NCI-H774 (cell line): ENCODE data around the gene RBMS2.
"Not testable (repeated sequence)": the region's sequence is repeated elsewhere in the genome, so short reads cannot be mapped to it uniquely, and the experiment has no call there.

Experiments
- DNase-seq: peaks from one replicate; lab custom pipeline; 2025; lab: John Stamatoyannopoulos, UW

RBMS2 gene, protein sequence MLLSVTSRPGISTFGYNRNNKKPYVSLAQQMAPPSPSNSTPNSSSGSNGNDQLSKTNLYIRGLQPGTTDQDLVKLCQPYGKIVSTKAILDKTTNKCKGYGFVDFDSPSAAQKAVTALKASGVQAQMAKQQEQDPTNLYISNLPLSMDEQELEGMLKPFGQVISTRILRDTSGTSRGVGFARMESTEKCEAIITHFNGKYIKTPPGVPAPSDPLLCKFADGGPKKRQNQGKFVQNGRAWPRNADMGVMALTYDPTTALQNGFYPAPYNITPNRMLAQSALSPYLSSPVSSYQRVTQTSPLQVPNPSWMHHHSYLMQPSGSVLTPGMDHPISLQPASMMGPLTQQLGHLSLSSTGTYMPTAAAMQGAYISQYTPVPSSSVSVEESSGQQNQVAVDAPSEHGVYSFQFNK

DNA sequence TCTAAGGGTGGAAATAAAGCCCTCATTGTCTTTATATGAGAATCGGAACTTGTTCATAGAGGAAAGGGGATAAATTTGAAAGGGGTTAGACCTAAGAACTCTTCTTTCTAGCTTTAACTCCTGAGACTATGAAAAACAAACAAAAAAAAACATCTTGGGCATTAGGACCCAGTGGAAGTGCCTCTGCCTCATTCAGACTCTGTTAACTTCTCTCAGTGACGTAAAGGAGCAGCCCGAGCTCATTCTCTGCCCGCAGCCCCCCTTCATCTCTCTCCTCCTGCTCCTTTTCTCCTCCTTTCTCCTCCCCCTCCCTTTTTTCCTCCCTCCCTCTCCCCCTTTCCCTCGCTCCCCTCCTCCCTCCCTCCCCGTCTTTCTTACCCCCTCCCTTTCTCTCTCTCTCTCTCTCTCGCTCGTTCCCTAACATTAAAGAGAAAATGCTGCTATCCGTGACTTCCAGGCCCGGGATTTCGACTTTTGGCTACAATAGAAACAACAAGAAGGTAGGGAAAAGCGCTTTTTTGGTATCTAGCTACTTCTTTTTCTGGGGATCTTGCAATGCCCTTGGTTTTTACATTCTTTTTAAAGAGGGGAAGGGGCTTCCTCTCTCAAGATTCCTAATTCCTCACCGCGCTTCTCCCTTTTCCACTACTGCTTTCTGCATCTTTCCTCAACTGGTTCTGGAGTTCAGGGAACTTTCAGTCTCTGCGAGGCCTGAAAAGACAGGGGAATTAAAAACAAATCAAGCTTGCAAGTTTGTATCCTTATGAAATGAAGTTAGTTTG lies at the start of gene RBMS2:
TSS of gene RBMS2 (plus strand) at position 231 of the 782 bp plus-strand sequence. CDS start at position 435, 204 bp downstream.
- peak; percentile 57 for DNase-seq

DNA sequence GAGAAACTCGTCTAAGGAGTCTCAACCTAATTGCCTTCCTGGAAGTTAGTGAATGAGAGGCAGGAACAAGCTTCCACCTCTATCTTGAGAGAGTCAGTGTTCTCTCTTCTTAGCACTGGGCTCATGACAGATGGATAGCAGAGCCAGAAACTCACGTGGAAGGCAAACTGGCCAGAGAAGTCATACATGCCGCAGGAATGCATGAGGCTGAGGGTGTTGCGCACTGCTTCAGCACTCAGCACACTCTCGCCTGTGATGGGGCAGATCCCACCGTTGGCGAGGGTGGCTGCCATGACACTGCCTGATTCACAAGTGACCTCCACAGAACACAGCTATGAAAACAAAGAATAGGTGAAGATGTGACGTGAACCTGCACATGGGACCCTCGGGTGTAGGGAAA lies 47.2 kb upstream of the RBMS2 start:
- no peak for DNase-seq

DNA sequence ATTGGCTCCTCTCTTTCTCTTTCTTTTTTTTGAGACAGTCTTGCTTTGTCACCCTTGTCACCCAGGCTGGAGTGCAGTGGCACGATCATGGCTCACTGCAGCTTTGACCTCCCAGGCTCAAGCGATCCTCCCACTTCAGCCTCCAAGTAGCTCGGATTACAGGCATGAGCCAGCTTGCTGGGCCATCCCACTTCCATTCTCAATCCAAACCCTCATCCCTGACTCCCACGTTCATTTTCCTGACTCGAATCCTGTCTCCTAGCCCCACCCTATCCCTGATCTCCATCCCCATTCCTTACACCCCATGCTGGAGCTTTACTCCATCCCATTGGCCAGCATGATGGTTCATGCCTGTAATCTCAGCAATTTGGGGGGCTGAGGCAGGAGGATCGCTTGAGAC lies 45.5 kb upstream of the RBMS2 start:
- DNase-seq: no peak

DNA sequence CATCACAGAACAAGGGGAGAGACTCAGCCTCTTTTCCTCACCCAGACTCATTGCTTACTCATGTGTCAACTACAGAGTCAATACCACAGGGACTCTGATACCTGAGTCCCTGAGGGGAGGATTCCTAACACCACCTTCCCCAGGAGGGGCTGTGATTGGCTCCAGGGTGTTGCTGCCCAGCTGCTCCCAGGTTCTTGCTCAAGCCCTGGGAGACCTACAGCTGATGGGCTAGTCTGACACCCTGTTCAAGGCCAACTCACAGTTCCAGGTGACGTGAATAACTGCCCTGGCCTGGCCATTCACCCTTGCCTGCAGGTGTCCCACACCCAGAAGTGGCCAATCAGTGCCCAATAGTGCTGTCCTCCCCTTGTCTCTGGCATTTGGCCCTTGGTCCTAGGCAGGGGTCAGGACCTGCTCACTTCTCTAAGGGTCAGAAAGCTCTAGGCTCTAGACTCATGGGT lies 44.6 kb upstream of the RBMS2 start:
- no peak for DNase-seq

DNA sequence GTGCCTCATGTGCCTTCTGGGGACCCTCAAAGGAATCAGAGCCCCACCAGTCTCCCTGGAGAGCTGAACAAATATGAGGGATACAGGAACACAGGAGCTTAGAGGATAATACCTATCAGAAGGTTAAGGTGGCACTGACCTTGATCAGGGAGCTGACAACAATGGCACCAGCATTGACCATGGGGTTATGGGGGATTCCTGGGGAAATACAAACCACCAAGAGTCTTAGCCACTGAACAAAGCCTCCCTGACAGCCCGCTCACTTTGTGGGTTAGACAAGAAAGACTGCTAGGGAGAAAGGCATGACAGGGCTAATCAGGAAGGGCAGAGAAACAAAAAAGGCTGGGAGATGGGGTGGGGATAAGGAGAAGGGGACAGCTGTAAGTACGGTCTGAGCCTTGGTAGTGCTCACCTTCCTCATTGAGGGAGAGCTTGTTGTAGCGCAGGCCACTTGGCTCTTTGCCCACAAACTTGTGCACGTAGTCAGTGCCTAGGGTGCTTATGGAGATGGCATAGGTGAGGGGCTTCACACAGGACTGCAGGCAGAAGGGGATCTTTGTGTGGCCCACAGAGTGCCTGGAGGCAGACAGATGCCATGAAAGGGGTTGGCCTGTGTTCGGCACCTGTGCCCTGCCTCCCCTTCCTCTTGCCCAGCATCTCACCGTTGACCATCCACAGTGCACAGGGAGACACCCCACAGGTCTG lies 43.9 kb upstream of the RBMS2 start:
- no peak for DNase-seq

DNA sequence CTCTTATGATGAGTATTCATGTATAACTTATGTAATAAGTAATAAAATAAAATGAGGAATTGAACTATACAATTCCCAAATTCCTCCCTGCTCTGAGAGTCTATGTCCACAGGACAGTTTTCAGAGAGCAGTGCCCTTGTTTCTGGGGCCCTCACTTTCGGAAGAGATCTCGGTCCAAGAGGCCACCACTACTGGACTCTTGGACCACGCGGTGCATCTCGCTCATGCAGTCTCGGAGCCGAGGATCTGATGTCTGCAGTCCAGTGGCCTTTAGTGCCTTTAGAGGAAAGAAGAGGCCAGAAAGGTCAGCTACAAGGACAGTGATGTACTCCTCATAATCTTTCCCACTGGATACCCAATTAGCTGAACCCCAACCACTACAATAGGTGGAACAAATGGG lies 42.0 kb upstream of the RBMS2 start:
- DNase-seq: no peak

DNA sequence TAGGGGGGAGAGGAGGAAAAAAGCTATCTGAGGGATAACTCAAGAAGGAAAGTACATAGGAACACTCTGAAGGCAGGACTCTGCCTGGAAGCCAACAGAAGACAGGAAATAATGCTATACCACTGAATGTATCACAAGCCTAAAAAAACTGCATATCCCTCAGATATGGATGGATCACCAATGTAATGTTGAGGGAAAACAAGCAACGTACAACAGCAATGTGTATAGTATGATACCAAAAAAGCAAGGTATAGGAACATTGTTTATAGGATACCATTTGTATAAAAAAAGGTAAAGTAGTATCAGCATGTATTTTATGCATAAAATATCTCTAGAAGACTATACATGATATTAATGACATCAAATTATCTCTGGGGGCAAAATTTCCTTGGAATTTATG lies 37.1 kb upstream of the RBMS2 start:
- no peak for DNase-seq

DNA sequence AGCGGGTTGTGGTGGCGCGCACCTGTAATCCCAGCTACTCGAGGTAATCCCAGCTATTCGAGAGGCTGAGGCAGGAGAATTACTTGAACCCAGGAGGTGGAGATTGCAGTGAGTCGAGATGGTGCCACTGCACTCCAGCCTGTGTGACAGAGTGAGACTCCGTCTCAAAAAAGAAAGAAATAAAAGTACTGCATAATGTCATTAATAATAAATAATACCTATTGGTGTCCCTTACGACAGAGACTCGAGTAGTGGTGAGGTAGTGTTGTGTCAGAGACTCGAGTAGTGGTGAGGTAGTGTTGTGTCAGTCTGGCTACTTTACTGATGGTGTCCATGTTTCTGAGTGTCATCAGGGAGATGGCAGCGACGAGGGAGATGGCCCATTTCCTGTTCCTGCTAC lies 34.9 kb upstream of the RBMS2 start:
- no peak for DNase-seq

DNA sequence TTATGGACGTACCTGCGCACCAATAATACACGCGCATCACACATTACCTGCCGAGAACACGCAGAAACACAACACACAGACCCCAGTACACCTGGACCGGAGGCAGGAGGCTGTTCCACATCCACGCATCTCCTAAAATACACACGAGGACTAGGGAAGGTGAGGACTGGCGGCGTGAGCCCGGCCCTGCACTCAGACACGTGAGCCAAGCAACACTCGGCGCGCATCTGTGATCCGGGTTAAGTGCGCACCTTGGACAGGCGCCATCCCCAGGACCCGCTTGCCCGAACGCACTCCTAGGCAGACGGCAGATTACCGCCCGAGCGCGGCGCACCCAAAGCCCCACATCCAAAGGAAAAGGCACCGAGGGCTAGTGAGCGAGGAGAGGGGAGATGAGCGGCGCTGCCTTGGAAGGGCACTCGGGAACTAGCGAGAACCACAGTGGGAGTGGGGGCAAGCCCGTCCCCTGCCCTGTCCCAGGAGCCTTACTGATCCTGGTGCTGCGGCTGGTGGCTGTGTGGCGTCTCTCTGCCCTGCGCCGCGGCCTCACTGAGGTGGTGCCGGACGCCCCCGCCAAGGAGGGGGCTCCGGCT lies 34.1 kb upstream of the RBMS2 start:
- DNase-seq: peak; percentile 71

DNA sequence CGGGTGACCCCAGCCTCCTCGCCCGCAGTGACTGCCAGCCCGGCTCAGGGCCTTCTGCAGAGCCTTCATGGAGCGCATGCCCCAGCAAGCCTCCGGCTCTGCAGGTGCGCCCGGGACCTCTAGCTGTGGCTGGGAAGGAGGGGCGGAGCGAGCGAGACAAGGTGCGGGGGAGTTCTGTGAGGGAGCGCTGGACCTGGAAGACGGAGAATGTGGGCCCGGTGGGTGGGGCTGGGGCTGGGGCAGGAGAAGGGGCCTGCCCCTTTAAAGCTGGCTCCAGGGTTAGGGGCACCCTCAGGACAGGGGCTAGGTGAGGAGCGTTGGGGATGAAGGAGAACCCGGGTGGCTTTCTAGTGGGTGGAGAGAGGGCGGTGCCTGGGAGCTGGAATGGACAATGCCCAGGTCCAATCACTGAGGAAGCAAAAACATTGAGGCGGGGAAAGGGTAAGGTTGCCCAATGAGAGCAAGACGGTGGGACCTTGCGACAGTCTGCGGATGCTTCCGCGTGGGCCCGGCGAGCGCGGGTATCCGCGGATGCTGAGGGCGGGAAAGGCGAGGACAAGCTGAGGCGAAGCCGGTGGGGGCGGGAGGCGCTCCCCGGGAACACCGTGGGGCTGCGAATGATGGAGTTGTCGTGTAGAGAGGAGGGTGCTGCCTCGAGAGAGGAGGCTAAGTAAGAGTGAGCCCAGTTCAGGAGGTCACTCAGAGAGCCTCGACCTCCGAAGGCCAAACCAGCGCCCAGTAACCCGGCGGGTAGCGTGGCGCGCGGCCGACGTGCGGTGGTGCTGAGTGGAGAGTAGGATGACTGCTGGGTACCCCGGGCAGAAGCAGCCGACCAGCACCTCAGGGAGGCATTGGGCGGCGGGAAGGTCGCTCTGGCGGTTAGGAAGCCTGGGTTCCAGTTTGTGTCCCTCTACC lies 33.3 kb upstream of the RBMS2 start, which contains the start of gene GLS2:
TSS of gene GLS2 (minus strand) at position 121 of the 915 bp plus-strand sequence. CDS start at position 78, 43 bp downstream.
- peak; percentile 92 for DNase-seq

DNA sequence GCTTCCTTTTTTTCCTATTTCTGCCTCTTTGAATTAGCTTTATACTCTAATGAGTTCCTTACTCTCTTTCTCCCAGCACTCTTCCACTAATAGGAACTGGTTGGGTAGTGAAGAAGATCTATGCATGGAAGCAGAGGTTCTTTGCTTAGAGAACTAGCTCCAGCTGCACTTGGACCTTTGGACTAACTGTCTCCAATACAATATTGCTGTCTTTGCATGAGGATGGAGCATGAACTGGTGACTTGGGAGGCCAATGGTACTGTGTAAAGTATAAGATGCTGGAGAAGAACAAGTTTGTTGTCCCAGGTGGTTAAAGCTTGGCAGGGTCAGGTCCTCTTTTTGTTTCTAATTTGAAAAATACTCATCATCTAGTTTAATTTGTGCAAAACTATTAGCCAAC lies 31.3 kb upstream of the RBMS2 start:
- DNase-seq: no peak

DNA sequence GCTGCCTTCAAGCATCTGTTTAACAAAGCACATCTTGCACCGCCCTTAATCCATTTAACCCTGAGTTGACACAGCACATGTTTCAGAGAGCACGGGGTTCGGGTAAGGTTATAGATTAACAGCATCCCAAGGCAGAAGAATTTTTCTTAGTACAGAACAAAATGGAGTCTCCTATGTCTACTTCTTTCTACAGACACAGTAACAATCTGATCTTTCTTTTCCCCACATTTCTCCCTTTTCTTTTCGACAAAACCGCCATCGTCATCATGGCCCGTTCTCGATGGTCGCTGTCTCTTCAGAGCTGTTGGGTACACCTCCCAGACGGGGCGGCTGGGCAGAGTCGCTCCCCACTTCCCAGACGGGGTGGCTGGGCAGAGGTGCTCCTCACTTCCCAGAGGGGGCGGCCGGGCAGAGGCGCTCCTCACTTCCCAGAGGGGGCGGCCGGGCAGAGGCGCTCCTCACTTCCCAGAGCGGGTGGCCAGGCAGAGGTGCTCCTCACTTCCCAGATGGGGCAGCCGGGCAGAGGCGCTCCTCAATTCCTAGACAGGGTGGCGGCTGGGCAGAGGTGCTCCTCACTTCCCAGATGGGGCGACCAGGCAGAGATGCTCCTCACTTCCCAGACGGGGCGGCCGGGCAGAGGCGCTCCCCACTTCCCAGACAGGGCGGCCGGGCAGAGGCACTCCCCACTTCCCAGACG lies 28.1 kb upstream of the RBMS2 start:
- DNase-seq: not testable (repeated sequence)

DNA sequence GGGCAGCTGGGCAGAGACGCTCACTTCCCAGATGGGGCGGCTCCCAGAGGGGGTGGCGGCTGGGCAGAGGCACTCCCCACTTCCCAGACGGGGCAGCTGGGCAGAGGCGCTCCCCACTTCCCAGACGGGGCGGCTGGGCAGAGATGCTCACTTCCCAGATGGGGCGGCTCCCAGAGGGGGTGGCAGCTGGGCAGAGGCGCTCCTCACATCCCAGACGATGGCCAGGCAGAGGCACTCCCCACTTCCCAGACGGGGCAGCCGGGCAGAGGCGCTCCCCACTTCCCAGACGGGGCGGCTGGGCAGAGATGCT lies 27.6 kb upstream of the RBMS2 start:
- not testable (repeated sequence) for DNase-seq

DNA sequence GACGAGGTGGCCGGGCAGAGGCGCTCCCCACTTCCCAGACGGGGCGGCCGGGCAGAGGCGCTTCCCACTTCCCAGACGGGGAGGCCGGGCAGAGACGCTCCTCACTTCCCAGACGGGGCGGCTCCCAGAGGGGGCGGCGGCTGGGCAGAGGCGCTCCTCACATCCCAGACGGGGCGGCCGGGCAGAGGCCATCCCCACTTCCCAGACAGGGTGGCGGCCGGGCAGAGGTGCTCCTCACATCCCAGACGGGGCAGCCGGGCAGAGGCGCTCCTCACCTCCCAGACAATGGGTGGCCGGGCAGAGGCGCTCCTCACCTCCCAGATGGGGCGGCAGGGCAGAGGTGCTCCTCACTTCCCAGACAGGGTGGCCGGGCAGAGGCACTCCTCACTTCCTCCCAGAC lies 27.1 kb upstream of the RBMS2 start:
- not testable (repeated sequence) for DNase-seq

DNA sequence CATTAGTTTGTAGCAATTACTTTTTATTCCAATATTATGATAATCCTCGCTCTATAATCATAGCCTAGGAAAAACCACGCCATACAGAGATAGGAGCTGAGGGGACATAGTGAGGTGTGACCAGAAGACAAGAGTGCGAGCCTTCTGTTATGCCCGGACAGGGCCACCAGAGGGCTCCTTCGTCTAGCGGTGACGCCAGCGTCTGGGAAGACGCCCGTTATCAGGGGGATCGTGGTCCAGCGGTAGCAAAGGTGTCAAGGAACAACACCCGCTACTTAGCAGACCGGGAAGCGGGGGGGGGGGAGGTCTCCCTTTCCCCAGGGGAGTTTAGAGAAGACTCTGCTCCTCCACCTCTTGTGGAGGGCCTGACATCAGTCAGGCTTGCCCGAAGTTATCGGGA lies 24.9 kb upstream of the RBMS2 start:
- peak; percentile 8 for DNase-seq

DNA sequence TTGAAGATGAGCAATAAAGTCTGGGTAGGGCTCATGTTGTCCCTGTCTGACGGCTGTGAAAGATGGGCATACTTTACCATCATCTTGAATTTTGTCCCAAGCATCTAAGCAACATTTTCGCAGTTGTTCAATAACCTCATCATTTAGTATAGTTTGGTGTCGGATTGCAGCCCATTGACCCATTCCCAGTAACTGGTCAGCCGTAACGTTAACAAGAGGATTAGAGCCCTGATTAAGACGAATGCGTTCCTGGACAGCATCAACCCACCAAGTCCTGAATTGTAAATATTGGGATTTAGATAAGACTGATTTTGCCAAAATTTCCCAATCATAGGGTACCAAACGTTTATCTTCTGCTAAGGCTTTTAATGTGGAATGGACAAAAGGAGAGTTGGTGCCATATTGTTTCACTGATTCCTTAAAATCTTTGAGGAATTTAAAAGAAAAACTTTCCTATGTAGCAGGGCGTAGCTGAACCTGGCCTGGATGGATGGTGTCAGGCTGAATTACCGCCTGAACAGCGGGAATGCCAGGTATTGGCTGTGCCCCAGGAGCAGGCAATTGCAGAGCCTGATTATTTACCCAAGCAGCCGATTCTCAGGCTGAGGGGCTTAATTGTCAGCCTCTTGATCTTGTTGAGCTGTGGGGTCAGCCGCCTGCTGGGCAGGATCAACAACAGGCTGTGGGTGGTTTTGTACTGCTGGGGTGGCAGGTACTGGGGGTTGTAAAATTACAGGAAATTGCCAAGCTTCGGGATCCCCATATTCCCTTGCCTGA lies 23.3 kb upstream of the RBMS2 start:
- DNase-seq: peak; percentile 16

DNA sequence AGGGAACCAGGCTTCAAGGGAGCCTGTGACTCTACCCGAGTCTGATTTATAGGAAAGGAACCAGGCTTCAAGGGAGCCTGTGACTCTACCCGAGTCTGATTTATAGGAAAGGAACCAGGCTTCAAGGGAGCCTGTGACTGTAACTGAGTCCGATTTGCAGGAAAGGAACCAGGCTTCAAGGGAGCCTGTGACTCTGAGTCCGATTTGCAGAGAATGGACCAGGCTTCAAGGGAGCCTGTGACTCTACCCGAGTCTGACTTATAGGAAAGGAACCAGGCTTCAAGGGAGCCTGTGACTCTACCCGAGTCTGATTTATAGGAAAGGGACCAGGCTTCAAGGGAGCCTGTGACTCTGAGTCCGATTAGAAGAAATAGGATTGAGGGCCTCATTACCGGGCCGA lies 22.2 kb upstream of the RBMS2 start:
- DNase-seq: not testable (repeated sequence)

DNA sequence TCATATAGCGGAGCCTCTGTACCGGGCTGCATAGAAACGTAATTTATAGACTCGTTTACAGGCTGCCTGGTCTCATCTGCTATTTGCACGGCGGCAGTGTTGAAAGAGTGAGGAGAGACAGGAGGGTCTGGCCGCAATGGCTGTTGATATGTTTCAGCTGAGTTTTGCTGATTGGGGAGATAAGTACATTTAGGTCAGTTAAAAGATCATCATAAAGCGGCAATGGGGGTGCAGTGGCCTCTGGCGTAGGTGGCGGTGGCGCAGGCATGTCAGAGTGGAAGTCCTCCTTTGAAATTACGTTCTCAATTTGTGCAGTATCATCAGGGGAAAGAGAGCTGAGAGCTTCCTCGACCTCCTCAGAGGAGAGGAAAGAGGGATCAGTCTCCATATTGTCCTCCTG lies 21.7 kb upstream of the RBMS2 start:
- not testable (repeated sequence) for DNase-seq

DNA sequence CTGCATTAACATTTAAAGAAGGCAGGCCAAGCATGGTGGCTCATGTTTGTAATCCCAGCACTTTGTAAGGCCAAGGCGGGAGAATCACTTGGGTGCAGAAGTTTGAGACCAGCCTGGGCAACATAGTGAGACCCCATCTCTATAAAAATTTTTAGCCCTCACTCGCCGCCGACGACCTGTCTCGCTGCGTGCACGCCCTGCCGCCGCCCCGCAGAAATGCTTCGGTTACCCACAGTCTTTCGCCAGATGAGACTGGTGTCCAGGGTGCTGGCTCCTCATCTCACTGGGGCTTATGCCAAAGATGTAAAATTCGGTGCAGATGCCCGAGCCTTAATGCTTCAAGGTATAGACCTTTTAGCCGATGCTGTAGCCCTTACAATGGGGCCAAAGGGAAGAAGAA lies 10.8 kb upstream of the RBMS2 start:
- DNase-seq: no peak

DNA sequence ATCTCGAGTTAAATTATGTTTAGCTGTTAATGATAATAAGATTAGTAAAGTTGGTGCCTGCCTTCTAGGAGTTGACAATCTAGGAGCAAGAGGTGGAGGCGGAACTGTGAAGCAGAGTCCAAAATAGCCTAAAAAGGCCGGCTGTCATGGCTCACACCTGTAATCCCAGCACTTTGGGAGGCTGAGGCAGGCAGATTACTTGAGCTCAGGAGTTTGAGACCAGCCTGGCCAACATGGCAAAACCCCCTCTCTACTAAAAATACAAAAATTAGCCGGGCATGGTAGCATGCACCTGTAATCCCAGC lies 7.7 kb upstream of the RBMS2 start:
- DNase-seq: not testable (repeated sequence)
